Measurements from ENCODE around the gene FGF18.

FGF18 gene

GRCh38 chr5:171505473-171506043 is 86.1 kb downstream of the FGF18 start:
- Histone ChIP-seq H3K79me2 (ENCODE audit: insufficient read depth, low read length) (no peaks in the 10 kb centered on the region), H2AFZ (ENCODE audit: low read depth, low read length, severe bottlenecking) (no peak overlapping the region), H3K27me3 (ENCODE audit: low read length) (no peaks in the 10 kb centered on the region), H4K20me1 (ENCODE audit: low read depth, low read length) (no peaks in the 10 kb centered on the region), H3K4me3 (ENCODE audit: insufficient read depth, low read length, poor library complexity, severe bottlenecking) (no peak overlapping the region), H3K9ac (ENCODE audit: low read length) (no peak overlapping the region), H3K9me2 (replicated peaks; ENCODE audit: insufficient read depth, low read length) (no peaks in the 10 kb centered on the region), H3K27ac (ENCODE audit: low read depth, low read length) (no peak overlapping the region), H3F3A (ENCODE audit: insufficient read depth) (no peaks in the 10 kb centered on the region), H3K9me3 (ENCODE audit: insufficient read depth, low read length) (no peaks in the 10 kb centered on the region), H3K4me2 (ENCODE audit: low read depth, low read length, poor library complexity, severe bottlenecking) (no peak overlapping the region), H3K36me3 (ENCODE audit: low read length) (no peaks in the 10 kb centered on the region)
- TF ChIP-seq EZH2phosphoT487 (conservative IDR thresholded peaks at IDR 0.05; ENCODE audit: low read length), result no peak
- TF ChIP-seq, protein P1, sequence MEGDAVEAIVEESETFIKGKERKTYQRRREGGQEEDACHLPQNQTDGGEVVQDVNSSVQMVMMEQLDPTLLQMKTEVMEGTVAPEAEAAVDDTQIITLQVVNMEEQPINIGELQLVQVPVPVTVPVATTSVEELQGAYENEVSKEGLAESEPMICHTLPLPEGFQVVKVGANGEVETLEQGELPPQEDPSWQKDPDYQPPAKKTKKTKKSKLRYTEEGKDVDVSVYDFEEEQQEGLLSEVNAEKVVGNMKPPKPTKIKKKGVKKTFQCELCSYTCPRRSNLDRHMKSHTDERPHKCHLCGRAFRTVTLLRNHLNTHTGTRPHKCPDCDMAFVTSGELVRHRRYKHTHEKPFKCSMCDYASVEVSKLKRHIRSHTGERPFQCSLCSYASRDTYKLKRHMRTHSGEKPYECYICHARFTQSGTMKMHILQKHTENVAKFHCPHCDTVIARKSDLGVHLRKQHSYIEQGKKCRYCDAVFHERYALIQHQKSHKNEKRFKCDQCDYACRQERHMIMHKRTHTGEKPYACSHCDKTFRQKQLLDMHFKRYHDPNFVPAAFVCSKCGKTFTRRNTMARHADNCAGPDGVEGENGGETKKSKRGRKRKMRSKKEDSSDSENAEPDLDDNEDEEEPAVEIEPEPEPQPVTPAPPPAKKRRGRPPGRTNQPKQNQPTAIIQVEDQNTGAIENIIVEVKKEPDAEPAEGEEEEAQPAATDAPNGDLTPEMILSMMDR (IDR thresholded peaks at IDR 0.05; ENCODE audit: insufficient read depth, low read length, poor library complexity, severe bottlenecking), result no peak

DNA sequence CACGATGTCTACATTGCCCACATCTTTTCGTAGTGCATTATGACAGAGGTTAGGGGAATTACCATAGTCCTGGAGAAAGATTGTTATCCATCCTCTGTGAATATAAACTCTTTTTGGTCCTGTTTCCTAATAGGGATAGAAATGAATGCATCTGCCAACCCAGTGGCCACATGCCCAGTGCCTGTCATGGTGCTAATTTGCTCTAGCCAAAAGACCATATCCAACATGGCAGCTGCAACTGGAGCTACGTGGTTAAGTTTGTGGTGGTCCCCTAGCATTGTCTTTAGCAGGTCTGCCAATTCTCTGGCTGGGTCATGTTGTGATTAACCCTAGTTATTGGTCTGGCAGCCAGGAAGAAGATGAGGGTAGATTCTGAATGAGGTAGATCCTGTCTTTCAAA is 87.5 kb downstream of the FGF18 start:
- no peak overlapping the region for H2AFZ ChIP-seq (ENCODE audit: low read depth, low read length, severe bottlenecking)
- H3K79me2 ChIP-seq (ENCODE audit: insufficient read depth, low read length), result no peaks in the 10 kb centered on the region
- H3K4me3 ChIP-seq (ENCODE audit: insufficient read depth, low read length, poor library complexity, severe bottlenecking), result no peak overlapping the region
- no peak overlapping the region for H3K4me2 ChIP-seq (ENCODE audit: low read depth, low read length, poor library complexity, severe bottlenecking)
- TF ChIP-seq EZH2phosphoT487 (conservative IDR thresholded peaks at IDR 0.05; ENCODE audit: low read length), result no peak
- no peaks in the 10 kb centered on the region for H3K9me2 ChIP-seq (replicated peaks; ENCODE audit: insufficient read depth, low read length)
- no peaks in the 10 kb centered on the region for H3F3A ChIP-seq (ENCODE audit: insufficient read depth)
- H4K20me1 ChIP-seq (ENCODE audit: low read depth, low read length), result no peaks in the 10 kb centered on the region
- no peaks in the 10 kb centered on the region for H3K36me3 ChIP-seq (ENCODE audit: low read length)
- no peaks in the 10 kb centered on the region for H3K9me3 ChIP-seq (ENCODE audit: insufficient read depth, low read length)
- no peak overlapping the region for H3K27ac ChIP-seq (ENCODE audit: low read depth, low read length)
- no peak overlapping the region for H3K9ac ChIP-seq (ENCODE audit: low read length)
- no peaks in the 10 kb centered on the region for H3K27me3 ChIP-seq (ENCODE audit: low read length)

All from SU-DHL-6 (cell line).